SK-N-MC (cell line): Measurements from ENCODE around the gene CLEC2A.

Source experiments
- EZH2 ChIP-seq: fragments of 200-600 bp; sonication (generic); IDR thresholded peaks from one replicate; pipeline ENCODE4 v1.6.1; 2017; ENCODE audit warnings: antibody characterized with exemption
- FOXP2 ChIP-seq: optimal IDR thresholded peaks from 2 replicates; pipeline ENCODE3; 2011; ENCODE audit warnings: mild to moderate bottlenecking, moderate library complexity; ENCODE audit not compliant: insufficient read depth; ENCODE audit errors: extremely low read length, control extremely low read depth
- POLR2AphosphoS5 ChIP-seq: IDR thresholded peaks from 2 replicates; pipeline ENCODE4 v1.6.1; 2012; ENCODE audit warnings: mild to moderate bottlenecking, low read depth, low read length, borderline replicate concordance

GRCh38 chr12:9870286-9870866 is 61.8 kb downstream of the CLEC2A start:
- TF ChIP-seq EZH2 = no peak
- no peak for TF ChIP-seq POLR2AphosphoS5
- no peak for TF ChIP-seq FOXP2
